Lower leg skin (tissue), 3 donors: Measurements from ENCODE around the gene TNP2.

Experiments used
- POLR2A ChIP-seq, 2 donors: fragments of 450-650 bp; IDR thresholded peaks; one replicate each; pipeline ENCODE4 v1.6.1; 2016 to 2017; ENCODE audit warnings: antibody characterized with exemption in 2 of 2, mild to moderate bottlenecking in 1 of 2, moderate library complexity in 1 of 2
- TF ChIP-seq, protein P1 (sequence below), 3 donors: fragments of 450-650 bp; IDR thresholded peaks; one replicate each; pipeline ENCODE4 v1.5.1; 2016; ENCODE audit warnings: antibody characterized with exemption in 3 of 3, mild to moderate bottlenecking in 3 of 3, moderate library complexity in 2 of 3

DNA sequence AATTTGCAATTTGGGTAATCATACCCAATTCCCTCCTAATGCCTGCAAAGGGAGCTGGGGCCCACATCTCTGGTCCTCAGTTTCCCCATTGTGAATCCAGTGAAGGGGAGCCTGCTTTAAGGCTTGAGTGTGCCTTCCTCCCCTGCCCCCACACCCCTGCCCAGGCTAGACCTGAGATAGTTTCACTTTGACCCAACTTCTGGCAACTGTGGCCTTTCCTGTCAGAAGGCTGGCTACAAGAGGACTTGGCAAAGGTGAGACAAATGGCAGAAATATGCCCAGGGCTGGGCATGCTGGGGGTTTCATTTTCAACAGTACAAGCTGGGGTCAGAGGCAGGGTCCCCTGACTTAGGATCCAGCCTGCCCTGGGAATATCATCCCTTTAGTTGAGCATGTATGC is 23.1 kb downstream of the TNP2 start:
- TF ChIP-seq, protein P1, sequence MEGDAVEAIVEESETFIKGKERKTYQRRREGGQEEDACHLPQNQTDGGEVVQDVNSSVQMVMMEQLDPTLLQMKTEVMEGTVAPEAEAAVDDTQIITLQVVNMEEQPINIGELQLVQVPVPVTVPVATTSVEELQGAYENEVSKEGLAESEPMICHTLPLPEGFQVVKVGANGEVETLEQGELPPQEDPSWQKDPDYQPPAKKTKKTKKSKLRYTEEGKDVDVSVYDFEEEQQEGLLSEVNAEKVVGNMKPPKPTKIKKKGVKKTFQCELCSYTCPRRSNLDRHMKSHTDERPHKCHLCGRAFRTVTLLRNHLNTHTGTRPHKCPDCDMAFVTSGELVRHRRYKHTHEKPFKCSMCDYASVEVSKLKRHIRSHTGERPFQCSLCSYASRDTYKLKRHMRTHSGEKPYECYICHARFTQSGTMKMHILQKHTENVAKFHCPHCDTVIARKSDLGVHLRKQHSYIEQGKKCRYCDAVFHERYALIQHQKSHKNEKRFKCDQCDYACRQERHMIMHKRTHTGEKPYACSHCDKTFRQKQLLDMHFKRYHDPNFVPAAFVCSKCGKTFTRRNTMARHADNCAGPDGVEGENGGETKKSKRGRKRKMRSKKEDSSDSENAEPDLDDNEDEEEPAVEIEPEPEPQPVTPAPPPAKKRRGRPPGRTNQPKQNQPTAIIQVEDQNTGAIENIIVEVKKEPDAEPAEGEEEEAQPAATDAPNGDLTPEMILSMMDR (IDR thresholded peaks at IDR 0.05), result no peak
- TF ChIP-seq POLR2A (IDR thresholded peaks at IDR 0.05), result no peak
